HG02840 (cell line): ENCODE results near the gene FGD6.

Experiments
- ATAC-seq: cut with Tn5 transposase; IDR thresholded peaks from one replicate; pipeline ENCODE4 v1.9.1; 2021; ENCODE audit warnings: mild to moderate bottlenecking, moderate library complexity, moderate number of reproducible peaks; ENCODE audit not compliant: unreplicated experiment, low FRiP score

FGD6 gene

GRCh38 chr12:95037906-95038305, 179.4 kb downstream of the FGD6 start:
- ATAC-seq = no peak

DNA sequence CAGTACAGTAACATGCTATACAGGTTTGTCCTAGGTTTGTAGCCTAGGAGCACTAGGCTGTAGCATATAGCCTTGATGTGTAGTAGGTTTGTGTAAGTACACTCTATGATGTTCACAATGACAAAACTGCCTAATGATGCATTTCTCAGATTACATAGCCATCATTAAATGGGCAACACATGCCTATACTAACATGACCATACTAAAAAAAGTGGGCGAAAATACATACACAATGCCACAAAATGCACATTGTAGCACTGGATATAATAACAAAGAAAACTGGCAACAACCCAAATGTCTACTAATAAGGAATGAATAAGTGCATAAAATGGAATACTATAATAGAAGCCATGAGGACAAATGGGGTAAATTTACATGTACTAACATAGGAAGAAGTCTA, 182.5 kb downstream of the FGD6 start:
- ATAC-seq = no peak
